HepG2 (cell line): Measurements from ENCODE around the gene MPZL3. TPM values are rescaled to one million over a fixed set of nuclear protein-coding genes. Genes with fewer than 3 reads are reported as not detected.

Experiments
- ATAC-seq: fragments of 200-7000 bp; cut with Tn5 transposase; 3 replicates; pipeline ENCODE4 v1.9.1; 2020; ENCODE audit warnings: mild to moderate bottlenecking, moderate library complexity
- BruUV-seq: library from RNA; stranded (reverse); fragments of 400-500 nt; replicated peaks from 2 replicates; lab custom pipeline; 2021; lab: Mats Ljungman, UMichigan
- CTCF ChIA-PET: fragments of 300-600 bp; formaldehyde crosslinking; extraction: SDS; loops from one replicate; lab custom pipeline; 2021; ENCODE audit warnings: low total read pairs, inconsistent platforms, low intra/inter-chr PET ratio; lab: Yijun Ruan, JAX
- POLR2A ChIA-PET: fragments of 350-600 bp; sonication (Branson Sonifier 250); formaldehyde crosslinking; loops from one replicate; lab custom pipeline; 2020; ENCODE audit warnings: antibody characterized with exemption, inconsistent platforms; lab: Yijun Ruan, JAX
- DNase-seq: peaks from one replicate; pipeline ENCODE4 v3.0.0-alpha.2; 2015; ENCODE audit warnings: low spot score
- FAIRE-seq: peaks from 3 replicates; lab custom pipeline; 2011; peaks lifted over from hg19 to GRCh38; lab: Jason Lieb, UNC
- H2AFZ ChIP-seq: one replicate; pipeline ENCODE4 v1.6.1; 2011; ENCODE audit warnings: low read length, inconsistent platforms
- H3K27ac ChIP-seq: fragments of 300-600 bp; 3 replicates; pipeline ENCODE4 v1.8.0; 2011; ENCODE audit warnings: mixed run types, mild to moderate bottlenecking, mixed read lengths, low read length, inconsistent platforms; ENCODE audit not compliant: insufficient read depth; ENCODE audit errors: extremely low read length
- H3K27me3 ChIP-seq, 2 experiments: fragments of 200-600 bp in 1 of 2; 2 replicates in 1 of 2; 3 replicates in 1 of 2; pipeline versions ENCODE4 v1.6.0 to v1.8.0; 2011; ENCODE audit warnings: low read length in 2 of 2, mild to moderate bottlenecking in 2 of 2, moderate library complexity in 2 of 2, inconsistent platforms in 1 of 2; ENCODE audit not compliant: insufficient read depth in 2 of 2, control insufficient read depth in 1 of 2
- H3K36me3 ChIP-seq, 2 experiments: fragments of 200-600 bp in 1 of 2; replicated peaks in 1 of 2; 2 replicates in 1 of 2; 3 replicates in 1 of 2; pipeline versions ENCODE4 v1.5.1 to v1.8.0; 2011; ENCODE audit warnings: low read length in 2 of 2, inconsistent platforms in 1 of 2; ENCODE audit not compliant: insufficient read depth in 2 of 2, control insufficient read depth in 1 of 2
- H3K4me1 ChIP-seq: 2 replicates; pipeline ENCODE4 v1.5.1; 2012; ENCODE audit warnings: low read length, inconsistent platforms; ENCODE audit not compliant: insufficient read depth
- H3K4me2 ChIP-seq: 2 replicates; pipeline ENCODE4 v1.6.0; 2011; ENCODE audit warnings: low read depth, low read length, inconsistent platforms
- H3K4me3 ChIP-seq, 3 experiments: fragments of 200-600 bp in 1 of 3; sonication (generic), shearing (Covaris generic) in 1 of 3; replicated peaks in 1 of 3; 2 replicates each; pipeline ENCODE4 v1.5.1; 2011 to 2016; ENCODE audit warnings: low read length in 3 of 3, inconsistent platforms in 2 of 3, low read depth in 2 of 3, mild to moderate bottlenecking in 2 of 3, control low read depth in 1 of 3, mixed read lengths in 1 of 3; ENCODE audit not compliant: insufficient read depth in 1 of 3
- H3K79me2 ChIP-seq: one replicate; pipeline ENCODE4 v1.6.1; 2011; ENCODE audit warnings: low read length, inconsistent platforms; ENCODE audit not compliant: insufficient read depth
- H3K9ac ChIP-seq: 2 replicates; pipeline ENCODE4 v1.6.0; 2011; ENCODE audit warnings: mild to moderate bottlenecking, low read depth, low read length, inconsistent platforms; ENCODE audit not compliant: insufficient read depth
- H3K9me3 ChIP-seq: 2 replicates; pipeline ENCODE4 v1.5.1; 2012; ENCODE audit warnings: mild to moderate bottlenecking, low read length
- H4K20me1 ChIP-seq: 2 replicates; pipeline ENCODE4 v1.6.0; 2011; ENCODE audit warnings: inconsistent platforms, mild to moderate bottlenecking, low read length, moderate library complexity; ENCODE audit not compliant: insufficient read depth
- GATAD1 ChIP-seq: IDR thresholded peaks from 2 replicates; pipeline ENCODE4 v1.6.1; 2016; ENCODE audit warnings: missing genetic modification reagents, missing compliant biosample characterization
- KDM2A ChIP-seq: sonication (generic); formaldehyde crosslinking; IDR thresholded peaks from 2 replicates; pipeline ENCODE4 v1.4.0; 2020; ENCODE audit warnings: low read depth, missing genetic modification reagents, borderline replicate concordance
- KMT2B ChIP-seq: IDR thresholded peaks from 2 replicates; pipeline ENCODE4 v1.6.1; 2016; ENCODE audit warnings: missing genetic modification reagents, missing compliant biosample characterization
- MBD4 ChIP-seq: IDR thresholded peaks from 2 replicates; pipeline ENCODE4 v1.6.1; 2012; ENCODE audit warnings: low read length, inconsistent platforms, borderline replicate concordance
- NCOA2 ChIP-seq: sonication (generic); formaldehyde crosslinking; IDR thresholded peaks from 2 replicates; pipeline ENCODE4 v1.8.0; 2022; ENCODE audit warnings: inconsistent platforms
- RBFOX2 ChIP-seq: fragments of 200-400 bp; formaldehyde crosslinking; IDR thresholded peaks from 2 replicates; pipeline ENCODE4 v1.6.1; 2017; ENCODE audit warnings: low read depth, mild to moderate bottlenecking, low read length
- TP53 ChIP-seq: sonication (generic); formaldehyde crosslinking; conservative IDR thresholded peaks from 2 replicates; pipeline ENCODE4 v1.4.0; 2020; ENCODE audit warnings: missing genetic modification reagents
- ZBTB2 ChIP-seq: sonication (generic); formaldehyde crosslinking; IDR thresholded peaks from 2 replicates; pipeline ENCODE4 v1.8.0; 2022; ENCODE audit warnings: low read depth, missing genetic modification reagents
- ZBTB8A ChIP-seq: sonication (generic); formaldehyde crosslinking; IDR thresholded peaks from 2 replicates; pipeline ENCODE4 v1.4.0; 2020; ENCODE audit warnings: mild to moderate bottlenecking, low read depth, missing genetic modification reagents, borderline replicate concordance
- ZNF253 ChIP-seq: sonication (generic); formaldehyde crosslinking; IDR thresholded peaks from 2 replicates; pipeline ENCODE4 v1.8.0; 2022; ENCODE audit warnings: mild to moderate bottlenecking, missing genetic modification reagents, borderline replicate concordance
- ZNF326 ChIP-seq: sonication (generic); formaldehyde crosslinking; IDR thresholded peaks from 2 replicates; pipeline ENCODE4 v1.4.0; 2020; ENCODE audit warnings: missing genetic modification reagents, borderline replicate concordance
- ZNF460 ChIP-seq: sonication (generic); formaldehyde crosslinking; IDR thresholded peaks from 2 replicates; pipeline ENCODE4 v1.5.1; 2020; ENCODE audit warnings: missing genetic modification reagents, mild to moderate bottlenecking, borderline replicate concordance
- ZNF496 ChIP-seq: sonication (generic); formaldehyde crosslinking; IDR thresholded peaks from 2 replicates; pipeline ENCODE4 v1.8.1; 2023; ENCODE audit warnings: mild to moderate bottlenecking, moderate library complexity, missing genetic modification reagents; ENCODE audit not compliant: insufficient replicate concordance
- ZNF549 ChIP-seq: sonication (generic); formaldehyde crosslinking; IDR thresholded peaks from 2 replicates; pipeline ENCODE4 v1.5.0; 2020; ENCODE audit warnings: missing genetic modification reagents
- ZNF556 ChIP-seq: sonication (generic); formaldehyde crosslinking; IDR thresholded peaks from 2 replicates; pipeline ENCODE4 v1.4.0; 2020; ENCODE audit warnings: mild to moderate bottlenecking, missing genetic modification reagents, borderline replicate concordance
- ZNF605 ChIP-seq: sonication (generic); formaldehyde crosslinking; IDR thresholded peaks from 2 replicates; pipeline ENCODE4 v1.8.0; 2022; ENCODE audit warnings: mild to moderate bottlenecking, missing genetic modification reagents
- ZNF782 ChIP-seq: sonication (generic); formaldehyde crosslinking; IDR thresholded peaks from 2 replicates; pipeline ENCODE4 v1.4.0; 2020; ENCODE audit warnings: missing genetic modification reagents, mild to moderate bottlenecking, borderline replicate concordance
- WGBS: methylation state at CpG from one replicate; pipeline ENCODE4 v1.1.6; 2017; ENCODE audit warnings: low lambda C conversion rate; 5-methylcytosine and 5-hydroxymethylcytosine counted together
- in situ Hi-C: cut with HindIII; loops from 2 replicates; pipeline ENCODE4 v1.10.0; 2017; ENCODE audit warnings: low pct_unique_long_range_greater_than_20kb; ENCODE audit not compliant: extremely low pct_ligation_motif_present
- intact Hi-C: fragments of 100-400 bp; cut with micrococcal nuclease; formaldehyde crosslinking; loops from one replicate; pipeline ENCODE4 v1.10.0; 2022; ENCODE audit not compliant: unreplicated experiment
- polyA plus RNA-seq, 8 experiments: library from polyadenylated mRNA; depleted of rRNA in 3 of 8; stranded (reverse) in 7 of 8; unstranded in 1 of 8; fragments of >200 nt; fragmentation: Illumina TruSeq in 4 of 8; extraction: Trizol in 4 of 8; gene quantifications; 2 replicates each; pipeline versions ENCODE4 v1.2.1 to v1.2.3, GENCODE V29; 2011 to 2016; ENCODE audit warnings: low read depth in 4 of 8, missing spikeins in 1 of 8, mixed read lengths in 1 of 8; ENCODE audit not compliant: insufficient read depth in 1 of 8
- total RNA-seq, 5 experiments: library from RNA; depleted of rRNA; stranded (reverse); fragments of >200 nt; fragmentation: Illumina TruSeq; extraction: Trizol; gene quantifications; 2 replicates each; pipeline ENCODE4 v1.2.3, GENCODE V29; 2016; ENCODE audit warnings: low read depth in 1 of 5
- TF ChIP-seq, protein P1 (sequence below), 2 experiments: sonication (generic) in 1 of 2; formaldehyde crosslinking in 1 of 2; IDR thresholded peaks; 2 replicates each; pipeline versions ENCODE4 v1.4.0 to v1.6.1; 2016 to 2020; ENCODE audit warnings: borderline replicate concordance in 1 of 2, low read depth in 1 of 2, mild to moderate bottlenecking in 1 of 2, missing genetic modification reagents in 1 of 2

The MPZL3 gene
- total and polyA plus RNA-seq, 2 of the 13 experiments (the other 11 are each of a cell fraction or from before 2014, with no cell fraction given): 5.3 to 9.3 TPM

- TF ChIP-seq ZNF549 (no peak), TP53 (CRISPR knock-in tag) (no peak), GATAD1 (no peak), ZNF253 (CRISPR knock-in tag) (no peak), NCOA2 (CRISPR knock-in tag) (no peak), ZBTB2 (CRISPR knock-in tag) (no peak), KDM2A (CRISPR knock-in tag) (no peak), ZNF605 (CRISPR knock-in tag) (no peak)
- TF ChIP-seq, all 625 proteins: peak for 0
These were observed 12.5 kb downstream of the MPZL3 start (continued) for GRCh38 chr11:118239509-118240205.

- no peak overlapping the region for H2AFZ ChIP-seq
- TF ChIP-seq KMT2B (CRISPR knock-in tag): no peak
- no peak for TF ChIP-seq ZNF326
- TF ChIP-seq ZNF496 (CRISPR knock-in tag): no peak
- no peak for TF ChIP-seq ZNF460 (CRISPR knock-in tag)
- TF ChIP-seq ZNF782 (CRISPR knock-in tag): no peak
- TF ChIP-seq MBD4: no peak
- no peak for TF ChIP-seq ZNF556
- no peak for TF ChIP-seq ZBTB8A
- TF ChIP-seq, protein P1, sequence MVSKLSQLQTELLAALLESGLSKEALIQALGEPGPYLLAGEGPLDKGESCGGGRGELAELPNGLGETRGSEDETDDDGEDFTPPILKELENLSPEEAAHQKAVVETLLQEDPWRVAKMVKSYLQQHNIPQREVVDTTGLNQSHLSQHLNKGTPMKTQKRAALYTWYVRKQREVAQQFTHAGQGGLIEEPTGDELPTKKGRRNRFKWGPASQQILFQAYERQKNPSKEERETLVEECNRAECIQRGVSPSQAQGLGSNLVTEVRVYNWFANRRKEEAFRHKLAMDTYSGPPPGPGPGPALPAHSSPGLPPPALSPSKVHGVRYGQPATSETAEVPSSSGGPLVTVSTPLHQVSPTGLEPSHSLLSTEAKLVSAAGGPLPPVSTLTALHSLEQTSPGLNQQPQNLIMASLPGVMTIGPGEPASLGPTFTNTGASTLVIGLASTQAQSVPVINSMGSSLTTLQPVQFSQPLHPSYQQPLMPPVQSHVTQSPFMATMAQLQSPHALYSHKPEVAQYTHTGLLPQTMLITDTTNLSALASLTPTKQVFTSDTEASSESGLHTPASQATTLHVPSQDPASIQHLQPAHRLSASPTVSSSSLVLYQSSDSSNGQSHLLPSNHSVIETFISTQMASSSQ (IDR thresholded peaks at IDR 0.05; ENCODE audit: low read depth): no peak
- TF ChIP-seq, protein P1 (CRISPR knock-in tag; IDR thresholded peaks at IDR 0.05; ENCODE audit: borderline replicate concordance): no peak
- no peak for TF ChIP-seq RBFOX2
These were observed 13.2 kb downstream of the MPZL3 start for GRCh38 chr11:118238929-118239328.

More at GRCh38 chr11:118238929-118239328, 13.2 kb downstream of the MPZL3 start:
- no peak for ATAC-seq
- Histone ChIP-seq H3K4me1 (peaks cover 36% of the 10 kb centered on the region), H3K9me3 (no peaks in the 10 kb centered on the region), H4K20me1 (no peaks in the 10 kb centered on the region), H3K27me3 (no peaks in the 10 kb centered on the region), H3K79me2 (no peaks in the 10 kb centered on the region), H3K4me3 (no peak overlapping the region), H3K27ac (no peak overlapping the region), H3K9ac (no peak overlapping the region), H3K4me2 (no peak overlapping the region), H3K36me3 (peaks cover 0 to 17% of the 10 kb centered on the region in 2 experiments; a peak in 3 of 5 replicates)
- FAIRE-seq: no peak
- POLR2A ChIA-PET: no interaction called here
- in situ Hi-C loops (no loop called here), intact Hi-C loops (no loop called here)
- BruUV-seq: no TSS peak
- CTCF ChIA-PET: no interaction called here
- no peak for DNase-seq
- WGBS: 100% methylated on average over 1 of the region's 1 CpG
